ENCODE measurements around the gene MRM2. TPM values are rescaled to one million over a fixed set of nuclear protein-coding genes. Genes with fewer than 3 reads are reported as not detected.

Gene MRM2
- total RNA-seq, 2 donors from 2014 or later = 24.4 to 30.8 TPM

GRCh38 chr7:2254429-2255144 lies 12.6 kb upstream of the MRM2 start:
- peak overlapping the region in 1 of 2 donors; percentile 29 for H3K27ac Mint-ChIP-seq

GRCh38 chr7:2253525-2254244 lies 11.7 kb upstream of the MRM2 start:
- no peak for ATAC-seq
- Mint-ChIP-seq H3K36me3 (no peaks in the 10 kb centered on the region), H3K27ac (peak overlapping the region in 1 of 2 donors; percentile 29), H3K9me3 (no peaks in the 10 kb centered on the region)
- no peak for DNase-seq (ENCODE audit: low spot score in 2 of 2)

More at GRCh38 chr7:2254429-2255144, 12.6 kb upstream of the MRM2 start:
- H3K9me3 Mint-ChIP-seq = no peaks in the 10 kb centered on the region
- no peaks in the 10 kb centered on the region for H3K36me3 Mint-ChIP-seq
- DNase-seq (ENCODE audit: low spot score in 2 of 2) (no peak), ATAC-seq (no peak)

- no peak for ATAC-seq
Measured at GRCh38 chr7:2253021-2253420, 11.0 kb upstream of the MRM2 start.

GRCh38 chr7:2251841-2252771 lies 10.1 kb upstream of the MRM2 start:
- ATAC-seq (no peak), DNase-seq (ENCODE audit: low spot score in 2 of 2) (no peak)
- Mint-ChIP-seq H3K27ac (peak overlapping the region; percentile 62 to 65), H3K36me3 (no peaks in the 10 kb centered on the region), H3K9me3 (no peaks in the 10 kb centered on the region)

More at GRCh38 chr7:2253021-2253420, 11.0 kb upstream of the MRM2 start:
- DNase-seq (ENCODE audit: low spot score in 2 of 2) = no peak
- Mint-ChIP-seq H3K27ac (peak overlapping the region; percentile 62 to 65), H3K36me3 (no peaks in the 10 kb centered on the region), H3K9me3 (no peaks in the 10 kb centered on the region)

DNA sequence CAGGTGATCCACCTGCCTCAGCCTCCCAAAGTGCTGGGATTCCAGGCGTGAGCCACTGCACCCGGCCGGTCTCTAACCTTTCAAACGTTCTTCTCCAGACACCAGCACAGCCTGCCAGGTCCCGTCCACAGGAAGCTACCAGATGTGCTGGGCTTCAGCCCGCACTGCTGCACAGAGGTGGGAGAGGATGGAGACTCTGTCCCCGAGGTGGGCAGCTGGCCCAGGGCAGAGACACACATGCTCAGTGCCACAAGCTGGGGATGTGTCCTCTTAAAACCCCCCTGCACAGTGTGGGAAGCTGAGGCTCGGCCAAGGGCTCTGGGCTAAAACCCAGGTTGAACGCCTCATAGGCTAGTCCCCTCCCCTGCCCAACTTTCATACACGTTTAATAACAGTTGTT lies 9.4 kb upstream of the MRM2 start:
- DNase-seq (ENCODE audit: low spot score in 2 of 2) = no peak
- no peak for ATAC-seq
- no peaks in the 10 kb centered on the region for H3K36me3 Mint-ChIP-seq
- peak overlapping the region in 1 of 2 donors; percentile 62 for H3K27ac Mint-ChIP-seq
- no peaks in the 10 kb centered on the region for H3K9me3 Mint-ChIP-seq

GRCh38 chr7:2249744-2250323 lies 7.8 kb upstream of the MRM2 start:
- Mint-ChIP-seq H3K9me3 (no peaks in the 10 kb centered on the region), H3K27ac (peak overlapping the region in 1 of 2 donors; percentile 62), H3K36me3 (no peaks in the 10 kb centered on the region)
- DNase-seq (ENCODE audit: low spot score in 2 of 2) (no peak), ATAC-seq (no peak)

DNA sequence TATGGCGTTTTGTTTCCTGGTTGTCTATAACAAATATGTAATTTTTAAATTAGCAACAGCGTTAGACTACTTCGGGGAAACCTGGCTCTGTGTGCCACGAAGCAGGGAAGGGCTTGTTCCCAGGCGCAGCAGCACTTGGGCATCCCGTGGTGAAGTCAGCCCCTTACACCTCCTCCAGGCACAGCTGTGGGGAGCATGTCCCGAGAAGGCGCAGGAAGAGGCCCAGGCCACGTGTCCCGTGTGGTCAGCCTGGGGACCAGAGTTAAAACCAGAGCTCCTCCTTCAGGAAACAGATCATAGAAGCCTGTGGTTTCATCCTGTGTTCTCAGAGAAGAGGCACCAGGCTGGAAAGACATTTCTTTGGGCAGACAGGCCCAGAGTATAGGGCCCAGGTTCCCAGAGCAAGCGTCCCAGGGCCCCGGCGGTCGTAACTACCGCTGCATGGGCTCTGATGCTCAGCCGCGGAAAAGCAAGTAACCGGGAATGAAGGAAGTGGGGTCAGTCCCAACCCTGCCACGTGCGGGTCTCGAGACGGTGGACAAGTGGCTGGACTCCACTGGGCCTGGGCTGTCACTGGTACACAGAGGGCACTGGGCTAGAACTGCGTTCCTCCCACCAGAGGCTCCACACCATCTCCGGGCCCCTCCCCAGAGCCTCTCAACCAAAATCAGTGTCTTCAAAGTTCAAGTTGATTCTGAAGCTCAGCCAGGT lies 7.1 kb upstream of the MRM2 start:
- ATAC-seq (peak in 1 of 2 donors; percentile 94), DNase-seq (ENCODE audit: low spot score in 2 of 2) (peak in 1 of 2 donors; percentile 75)
- Mint-ChIP-seq H3K27ac (peak overlapping the region; percentile 62 to 81), H3K36me3 (no peaks in the 10 kb centered on the region), H3K9me3 (no peaks in the 10 kb centered on the region)

DNA sequence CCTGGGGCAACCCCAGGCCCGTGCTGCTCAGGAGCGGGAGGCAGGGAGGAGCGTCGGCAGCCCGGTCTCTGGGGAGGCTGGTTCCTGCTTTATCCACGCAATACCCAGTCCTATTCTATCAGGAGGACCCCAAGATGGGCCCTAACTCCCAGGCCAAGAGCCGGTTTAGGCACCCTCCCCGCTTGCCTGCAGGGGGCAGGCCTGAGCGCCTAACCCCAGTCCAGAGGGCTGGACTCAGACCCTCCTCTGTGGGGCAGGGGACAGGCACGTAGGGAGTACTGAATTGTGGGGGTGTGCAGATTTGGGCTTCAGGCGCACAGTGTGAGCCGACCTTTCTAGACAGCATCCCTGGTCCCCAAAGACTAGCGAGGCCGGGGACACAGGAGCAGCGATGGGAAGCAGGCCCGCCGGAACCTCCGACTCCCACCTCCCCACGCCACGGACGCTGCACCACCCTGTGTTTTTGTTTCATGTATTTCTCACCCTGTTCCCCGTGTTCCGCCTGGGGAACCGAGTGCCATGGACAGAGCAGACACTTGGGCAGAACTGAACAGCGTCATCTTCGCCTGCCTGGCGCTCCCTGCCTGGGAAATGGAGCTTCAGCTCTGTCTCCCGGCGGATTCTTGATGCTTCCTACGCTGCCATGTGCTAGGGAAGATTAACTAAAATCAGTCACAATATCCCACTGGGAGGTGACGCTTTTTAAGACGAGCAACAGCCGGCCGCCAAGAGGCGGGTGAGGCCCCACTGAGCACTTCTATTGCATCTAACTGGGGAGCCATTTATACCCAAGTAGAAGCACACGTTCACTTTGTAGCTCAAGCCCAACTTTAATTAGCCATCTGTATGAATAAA lies 5.4 kb upstream of the MRM2 start:
- ATAC-seq (peak in 1 of 2 donors; percentile 49), DNase-seq (ENCODE audit: low spot score in 2 of 2) (peak in 1 of 2 donors; percentile 59)
- H3K9me3 Mint-ChIP-seq = no peaks in the 10 kb centered on the region
- H3K36me3 Mint-ChIP-seq = peaks cover 0 to under 1% of the 10 kb centered on the region in 2 donors
- H3K27ac Mint-ChIP-seq = no peak overlapping the region

- DNase-seq (ENCODE audit: low spot score in 2 of 2) (no peak), ATAC-seq (no peak)
- H3K27ac Mint-ChIP-seq = no peak overlapping the region
- peaks cover 6% of the 10 kb centered on the region in 2 donors for H3K36me3 Mint-ChIP-seq
- H3K9me3 Mint-ChIP-seq = no peaks in the 10 kb centered on the region
Measured at GRCh38 chr7:2245883-2246675, 4.1 kb upstream of the MRM2 start.

DNA sequence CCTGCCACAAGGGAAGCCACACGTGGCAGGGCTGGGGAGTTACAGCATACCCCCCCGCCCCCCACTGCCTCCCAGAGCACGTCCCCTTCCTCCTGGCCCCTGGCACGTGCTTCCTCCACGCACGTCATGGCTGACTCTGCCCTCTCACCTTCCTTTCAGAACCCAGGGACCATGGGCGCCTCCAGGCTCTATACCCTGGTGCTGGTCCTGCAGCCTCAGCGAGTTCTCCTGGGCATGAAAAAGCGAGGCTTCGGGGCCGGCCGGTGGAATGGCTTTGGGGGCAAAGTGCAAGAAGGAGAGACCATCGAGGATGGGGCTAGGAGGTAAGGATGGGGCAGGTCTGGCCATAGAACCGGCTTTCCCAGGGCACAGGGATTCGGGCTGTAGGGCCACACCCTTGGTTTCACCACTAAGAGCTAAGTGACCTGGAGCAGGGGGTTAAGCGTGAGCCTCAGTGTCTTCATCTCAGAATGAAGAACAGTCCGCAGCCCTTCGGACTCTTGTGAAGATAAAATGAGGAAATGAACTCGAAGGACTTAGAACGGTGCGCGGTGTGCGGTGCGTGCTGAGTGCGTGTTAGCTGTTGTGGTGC lies 2.5 kb upstream of the MRM2 start:
- ATAC-seq = no peak
- Mint-ChIP-seq H3K36me3 (peaks cover 6% of the 10 kb centered on the region in 2 donors), H3K27ac (peak overlapping the region in 1 of 2 donors; percentile 81), H3K9me3 (no peaks in the 10 kb centered on the region)
- no peak for DNase-seq (ENCODE audit: low spot score in 2 of 2)

DNA sequence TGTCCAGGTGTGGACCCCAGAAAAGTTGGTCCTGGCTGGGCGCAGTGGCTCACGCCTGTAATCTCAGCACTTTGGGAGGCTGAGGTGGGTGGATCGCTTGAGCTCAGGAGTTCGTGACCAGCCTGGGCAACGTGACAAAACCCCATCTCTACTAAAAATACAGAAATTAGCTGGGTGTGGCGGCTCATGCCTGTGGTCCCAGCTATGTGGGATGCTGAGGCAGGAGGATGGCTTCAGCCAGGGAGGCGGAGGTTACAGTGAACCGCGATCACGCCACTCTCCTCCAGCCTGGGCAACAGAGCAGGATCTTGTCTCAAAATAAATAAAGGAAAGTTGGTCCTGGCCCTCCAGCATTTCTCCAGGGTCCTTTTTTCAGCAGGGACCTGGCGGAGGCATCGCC lies 1.5 kb upstream of the MRM2 start:
- H3K9me3 Mint-ChIP-seq = no peaks in the 10 kb centered on the region
- DNase-seq (ENCODE audit: low spot score in 2 of 2) (no peak), ATAC-seq (no peak)
- peaks cover 6% of the 10 kb centered on the region in 2 donors for H3K36me3 Mint-ChIP-seq
- peak overlapping the region in 1 of 2 donors; percentile 29 for H3K27ac Mint-ChIP-seq

DNA sequence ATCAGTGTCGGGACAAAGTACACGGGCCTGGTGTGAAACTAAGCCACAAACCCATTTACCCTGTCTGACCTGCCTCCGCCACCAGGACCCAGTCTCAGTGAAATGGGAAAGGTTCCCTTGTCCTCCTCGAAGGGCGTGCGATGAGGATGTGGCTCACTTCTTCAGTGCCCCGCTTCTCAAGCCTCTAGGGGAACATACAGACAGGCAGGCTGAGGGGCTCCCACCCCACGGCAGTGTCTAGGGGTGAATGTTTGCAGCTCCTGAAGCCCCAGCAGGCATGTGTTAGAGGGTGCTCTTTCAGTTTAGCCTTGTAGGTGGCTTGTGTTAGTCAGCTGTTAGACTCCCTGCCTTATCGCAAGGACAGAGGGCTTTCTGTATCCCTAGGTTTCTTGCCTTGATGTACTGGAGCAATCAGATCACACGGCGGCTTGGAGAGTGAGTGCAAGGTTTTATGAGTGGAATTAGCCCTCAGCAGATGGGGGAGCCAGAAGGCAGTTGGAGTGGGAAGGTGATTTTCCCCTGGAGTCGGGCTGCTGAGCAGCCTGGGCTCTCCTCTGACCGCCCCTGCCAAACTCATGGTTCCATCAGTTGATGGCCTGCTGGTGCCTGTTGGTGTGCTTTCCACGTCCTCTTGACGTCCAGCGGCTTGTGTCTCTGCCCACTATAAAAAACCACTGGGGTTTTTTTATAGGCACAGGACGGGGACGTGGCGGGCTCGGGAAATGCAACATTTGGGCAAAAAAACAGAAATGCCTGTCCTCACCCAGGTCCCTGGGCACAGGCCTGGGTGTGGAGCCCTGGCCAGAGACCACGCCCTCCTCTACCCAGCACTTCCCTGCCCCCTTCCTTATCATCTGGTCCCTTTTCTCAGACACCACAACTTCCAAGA lies 780 bp upstream of the MRM2 start:
- ATAC-seq (peak; percentile 56), DNase-seq (ENCODE audit: low spot score in 2 of 2) (peak in 1 of 2 donors; percentile 40)
- H3K27ac Mint-ChIP-seq = peak overlapping the region; percentile 95 to 98
- peaks cover 6% of the 10 kb centered on the region in 2 donors for H3K36me3 Mint-ChIP-seq
- no peaks in the 10 kb centered on the region for H3K9me3 Mint-ChIP-seq

DNA sequence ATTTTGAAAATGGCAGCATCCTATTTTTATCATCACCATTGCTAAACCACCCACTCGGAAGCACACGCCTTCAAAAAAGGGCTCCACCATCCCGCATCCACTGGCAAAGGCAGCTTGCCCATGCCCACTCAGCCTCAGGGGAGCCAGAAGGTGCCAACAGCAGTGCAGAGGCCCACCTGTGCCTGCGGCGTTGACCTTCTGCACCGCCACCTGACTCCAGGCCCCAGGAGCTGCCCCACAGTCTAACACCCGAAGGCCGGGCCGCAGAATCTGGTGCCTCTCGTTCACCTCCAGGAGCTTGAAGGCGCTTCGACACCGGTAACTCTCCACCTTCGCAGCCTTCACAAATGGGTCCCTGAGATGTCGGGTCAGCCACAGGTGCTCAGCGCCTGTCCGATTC lies 2.8 kb downstream of the MRM2 start:
- ATAC-seq (no peak), DNase-seq (ENCODE audit: low spot score in 2 of 2) (no peak)
- no peak overlapping the region for H3K27ac Mint-ChIP-seq
- H3K36me3 Mint-ChIP-seq = peaks cover 6% of the 10 kb centered on the region in 2 donors
- H3K9me3 Mint-ChIP-seq = no peaks in the 10 kb centered on the region

All from activated naive CD4-positive, alpha-beta T cell treated with anti-CD3 and anti-CD28 coated beads, Interleukin-2, amount 50 U/mL, for 72 hours (primary cell).